Hepatocyte (in vitro differentiated cells): ENCODE results near the gene CIT. TPM values are rescaled to one million over a fixed set of nuclear protein-coding genes. Genes with fewer than 3 reads are reported as not detected.

Experiments used
- DNase-seq: peaks from one replicate; pipeline ENCODE4 v3.0.0-alpha.2; 2016; ENCODE audit warnings: low spot score
- H2AFZ ChIP-seq: fragments of 200-600 bp; sonication (generic); 2 replicates; pipeline ENCODE4 v1.6.0; 2016; ENCODE audit warnings: antibody characterized with exemption, mild to moderate bottlenecking
- H3K27ac ChIP-seq: fragments of 200-600 bp; sonication (generic); 2 replicates; pipeline ENCODE4 v1.5.1; 2016; ENCODE audit warnings: mild to moderate bottlenecking
- H3K27me3 ChIP-seq: fragments of 200-600 bp; sonication (generic); 2 replicates; pipeline ENCODE4 v1.6.1; 2016
- H3K36me3 ChIP-seq: fragments of 200-600 bp; sonication (generic); replicated peaks from 2 replicates; pipeline ENCODE4 v1.5.1; 2016; ENCODE audit warnings: low read depth; ENCODE audit not compliant: insufficient read depth
- H3K4me1 ChIP-seq: fragments of 200-600 bp; sonication (generic); 2 replicates; pipeline ENCODE4 v1.5.1; 2016; ENCODE audit warnings: mild to moderate bottlenecking, moderate library complexity; ENCODE audit not compliant: insufficient read depth
- H3K4me2 ChIP-seq: fragments of 200-600 bp; sonication (generic); 2 replicates; pipeline ENCODE4 v1.6.0; 2016
- H3K4me3 ChIP-seq: fragments of 200-600 bp; sonication (generic); 2 replicates; pipeline ENCODE4 v1.5.1; 2016; ENCODE audit warnings: mild to moderate bottlenecking
- H3K79me2 ChIP-seq: fragments of 200-600 bp; sonication (generic); 2 replicates; pipeline ENCODE4 v1.6.0; 2017; ENCODE audit warnings: mild to moderate bottlenecking
- H3K9me2 ChIP-seq: fragments of 200-600 bp; sonication (generic); replicated peaks from 2 replicates; pipeline ENCODE4 v1.6.0; 2017; ENCODE audit warnings: mild to moderate bottlenecking; ENCODE audit not compliant: insufficient read depth
- H3K9me3 ChIP-seq: fragments of 200-600 bp; sonication (generic); 2 replicates; pipeline ENCODE4 v1.5.1; 2016; ENCODE audit warnings: low read depth, mild to moderate bottlenecking
- H4K20me1 ChIP-seq: fragments of 200-600 bp; sonication (generic); 2 replicates; pipeline ENCODE4 v1.6.0; 2016; ENCODE audit warnings: mild to moderate bottlenecking; ENCODE audit not compliant: insufficient read depth, poor library complexity, severe bottlenecking
- CTCF ChIP-seq: fragments of 200-600 bp; sonication (generic); IDR thresholded peaks from 2 replicates; pipeline ENCODE4 v1.5.1; 2016; ENCODE audit warnings: antibody characterized with exemption, mild to moderate bottlenecking; ENCODE audit not compliant: poor library complexity
- EZH2 ChIP-seq: fragments of 200-600 bp; sonication (generic); IDR thresholded peaks from 2 replicates; pipeline ENCODE4 v1.6.1; 2016; ENCODE audit warnings: antibody characterized with exemption, mild to moderate bottlenecking, borderline replicate concordance
- EZH2phosphoT487 ChIP-seq: fragments of 200-600 bp; sonication (generic); IDR thresholded peaks from one replicate; pipeline ENCODE4 v1.6.1; 2018; ENCODE audit warnings: antibody characterized with exemption, mild to moderate bottlenecking, low read depth, moderate library complexity; ENCODE audit not compliant: unreplicated experiment, severe bottlenecking
- WGBS: methylation state at CpG from one replicate; pipeline ENCODE4 v1.1.6; 2016; ENCODE audit warnings: low lambda C conversion rate; ENCODE audit errors: missing lambda C conversion rate; 5-methylcytosine and 5-hydroxymethylcytosine counted together
- polyA plus RNA-seq: library from polyadenylated mRNA; unstranded; fragments of >200 nt; fragmentation: Nextera tagmentation; extraction: Ambion mirVana; gene quantifications from 2 replicates; pipeline ENCODE4 v1.2.1, GENCODE V29; 2016
- total RNA-seq: library from RNA; depleted of rRNA; stranded (reverse); fragments of >200 nt; gene quantifications from 2 replicates; pipeline ENCODE4 v1.2.3, GENCODE V29; 2014

CIT gene
- total and polyA plus RNA-seq, 2 experiments from 2014 or later = 3.6 to 3.9 TPM

DNA sequence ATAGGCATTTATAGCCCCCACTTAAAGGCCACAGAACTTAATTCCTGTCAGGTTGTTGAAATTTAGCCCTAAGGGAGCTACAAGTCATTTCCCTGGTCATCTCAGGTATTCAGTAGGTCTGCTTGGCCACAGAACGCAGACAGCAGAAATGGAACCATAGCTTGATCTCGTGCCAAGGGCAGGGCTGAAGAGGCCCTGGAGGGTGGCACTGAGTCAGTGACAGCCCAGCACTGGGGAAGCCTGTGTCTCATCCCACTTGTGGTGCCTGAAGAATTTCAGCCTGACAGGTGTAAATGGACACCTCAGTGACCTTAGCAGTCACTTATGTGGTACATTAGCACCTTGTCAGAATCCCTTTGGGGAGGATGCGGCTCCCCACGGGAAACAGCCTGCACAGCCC, 202.6 kb downstream of the CIT start:
- H3K27me3 ChIP-seq = no peaks in the 10 kb centered on the region
- H3K9me3 ChIP-seq = no peaks in the 10 kb centered on the region
- WGBS = 84% methylated on average over 4 of the region's 4 CpGs
- H3K79me2 ChIP-seq = peaks cover 30% of the 10 kb centered on the region
- H3K4me2 ChIP-seq = no peak overlapping the region
- no peaks in the 10 kb centered on the region for H4K20me1 ChIP-seq
- H3K9me2 ChIP-seq = no peaks in the 10 kb centered on the region
- H3K27ac ChIP-seq = no peak overlapping the region
- peaks cover 21% of the 10 kb centered on the region for H3K4me1 ChIP-seq
- DNase-seq = no peak
- no peak for TF ChIP-seq CTCF
- no peak for TF ChIP-seq EZH2phosphoT487
- TF ChIP-seq EZH2 = no peak
- peaks cover 6% of the 10 kb centered on the region for H3K36me3 ChIP-seq
- H2AFZ ChIP-seq = no peak overlapping the region
- H3K4me3 ChIP-seq = no peak overlapping the region

DNA sequence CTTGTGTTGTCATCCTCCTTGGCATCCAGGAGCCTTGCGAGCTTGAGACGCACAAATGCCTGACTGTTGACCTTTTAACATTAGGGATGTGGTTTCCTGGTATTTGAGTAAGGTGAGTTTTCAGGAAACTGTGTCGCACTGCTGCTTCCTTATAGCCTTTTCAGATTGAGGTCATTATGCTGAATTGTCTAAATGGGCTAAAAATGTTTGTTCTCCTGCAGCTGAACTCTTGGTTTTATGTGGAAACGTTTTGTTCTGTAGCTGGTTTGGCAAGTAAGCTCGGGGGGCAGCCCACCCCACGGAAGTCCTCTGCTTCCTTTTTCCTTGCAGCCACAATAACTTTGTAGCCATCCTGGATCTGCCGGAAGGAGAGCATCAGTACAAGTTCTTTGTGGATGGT, 203.5 kb downstream of the CIT start:
- 94% methylated on average over 7 of the region's 7 CpGs for WGBS
- no peaks in the 10 kb centered on the region for H3K27me3 ChIP-seq
- H2AFZ ChIP-seq = no peak overlapping the region
- H3K4me3 ChIP-seq = no peak overlapping the region
- H3K27ac ChIP-seq = peak overlapping the region; percentile 37
- no peaks in the 10 kb centered on the region for H3K9me3 ChIP-seq
- H3K4me1 ChIP-seq = peaks cover 19% of the 10 kb centered on the region
- no peak for TF ChIP-seq EZH2phosphoT487
- TF ChIP-seq CTCF = no peak
- TF ChIP-seq EZH2 = no peak
- no peak overlapping the region for H3K4me2 ChIP-seq
- H3K36me3 ChIP-seq = peaks cover 6% of the 10 kb centered on the region
- DNase-seq = no peak
- H4K20me1 ChIP-seq = no peaks in the 10 kb centered on the region
- peaks cover 34% of the 10 kb centered on the region for H3K79me2 ChIP-seq
- no peaks in the 10 kb centered on the region for H3K9me2 ChIP-seq

- no peak for TF ChIP-seq CTCF
- no peak for TF ChIP-seq EZH2phosphoT487
- TF ChIP-seq EZH2 = no peak
- peaks cover 39% of the 10 kb centered on the region for H3K79me2 ChIP-seq
- H2AFZ ChIP-seq = no peak overlapping the region
- H3K27me3 ChIP-seq = no peaks in the 10 kb centered on the region
- H3K4me3 ChIP-seq = no peak overlapping the region
- H3K4me1 ChIP-seq = peaks cover 19% of the 10 kb centered on the region
- no peaks in the 10 kb centered on the region for H4K20me1 ChIP-seq
- peaks cover 6% of the 10 kb centered on the region for H3K36me3 ChIP-seq
- H3K9me2 ChIP-seq = no peaks in the 10 kb centered on the region
- no peaks in the 10 kb centered on the region for H3K9me3 ChIP-seq
- WGBS = 87% methylated on average over 8 of the region's 8 CpGs
- no peak for DNase-seq
- H3K27ac ChIP-seq = peak overlapping the region; percentile 94
- H3K4me2 ChIP-seq = no peak overlapping the region
Measured at GRCh38 chr12:119672194-119672593, 204.9 kb downstream of the CIT start.

DNA sequence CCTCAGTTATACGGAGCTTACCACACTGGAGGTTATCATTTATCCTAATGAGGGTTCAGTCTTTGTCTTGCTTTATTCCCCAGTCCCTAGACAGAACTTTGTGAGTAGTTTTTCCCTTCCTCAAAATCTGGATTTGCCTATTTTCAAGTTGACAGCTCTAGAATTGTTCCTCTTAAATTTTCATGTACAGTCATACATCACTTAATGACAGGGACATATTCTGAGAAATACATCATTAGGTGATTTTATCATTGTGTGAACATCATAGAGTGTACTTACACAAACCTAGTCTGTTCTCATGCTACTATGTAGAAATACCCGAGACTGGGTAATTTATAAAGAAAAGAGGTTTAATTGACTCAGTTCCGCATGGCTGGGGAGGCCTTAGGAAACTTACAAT, 206.1 kb downstream of the CIT start:
- Histone ChIP-seq H3K27me3 (no peaks in the 10 kb centered on the region), H3K4me2 (peak overlapping the region; percentile 93), H3K9me3 (no peaks in the 10 kb centered on the region), H3K27ac (peak overlapping the region; percentile 94), H3K36me3 (no peaks in the 10 kb centered on the region), H3K4me1 (peaks cover 19% of the 10 kb centered on the region), H3K4me3 (no peak overlapping the region), H4K20me1 (no peaks in the 10 kb centered on the region), H2AFZ (no peak overlapping the region), H3K79me2 (peaks cover 39% of the 10 kb centered on the region), H3K9me2 (no peaks in the 10 kb centered on the region)
- DNase-seq = no peak
- TF ChIP-seq EZH2phosphoT487 = no peak
- TF ChIP-seq EZH2 = no peak
- TF ChIP-seq CTCF = no peak
- 92% methylated on average over 3 of the region's 3 CpGs for WGBS
